ENCODE measurements around the gene RB1. TPM values are rescaled to one million over a fixed set of nuclear protein-coding genes. Genes with fewer than 3 reads are reported as not detected.

RB1 gene
- 18.1 and 21.3 TPM in 2 replicates for total RNA-seq (2014; rRNA removed; shearing (Covaris generic))

DNA sequence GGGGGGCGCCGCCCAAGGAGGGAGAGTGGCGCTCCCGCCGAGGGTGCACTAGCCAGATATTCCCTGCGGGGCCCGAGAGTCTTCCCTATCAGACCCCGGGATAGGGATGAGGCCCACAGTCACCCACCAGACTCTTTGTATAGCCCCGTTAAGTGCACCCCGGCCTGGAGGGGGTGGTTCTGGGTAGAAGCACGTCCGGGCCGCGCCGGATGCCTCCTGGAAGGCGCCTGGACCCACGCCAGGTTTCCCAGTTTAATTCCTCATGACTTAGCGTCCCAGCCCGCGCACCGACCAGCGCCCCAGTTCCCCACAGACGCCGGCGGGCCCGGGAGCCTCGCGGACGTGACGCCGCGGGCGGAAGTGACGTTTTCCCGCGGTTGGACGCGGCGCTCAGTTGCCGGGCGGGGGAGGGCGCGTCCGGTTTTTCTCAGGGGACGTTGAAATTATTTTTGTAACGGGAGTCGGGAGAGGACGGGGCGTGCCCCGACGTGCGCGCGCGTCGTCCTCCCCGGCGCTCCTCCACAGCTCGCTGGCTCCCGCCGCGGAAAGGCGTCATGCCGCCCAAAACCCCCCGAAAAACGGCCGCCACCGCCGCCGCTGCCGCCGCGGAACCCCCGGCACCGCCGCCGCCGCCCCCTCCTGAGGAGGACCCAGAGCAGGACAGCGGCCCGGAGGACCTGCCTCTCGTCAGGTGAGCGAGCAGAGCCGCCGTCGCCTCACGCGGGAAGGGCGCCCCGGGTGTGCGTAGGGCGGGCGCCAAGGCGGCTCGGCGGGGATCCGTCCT lies at the start of gene RB1:
TSS of gene RB1 (plus strand) at position 393 of the 784 bp plus-strand sequence. CDS start at position 555, 162 bp downstream.
- DNase-seq (ENCODE audit: low spot score) = peak; percentile 97

DNA sequence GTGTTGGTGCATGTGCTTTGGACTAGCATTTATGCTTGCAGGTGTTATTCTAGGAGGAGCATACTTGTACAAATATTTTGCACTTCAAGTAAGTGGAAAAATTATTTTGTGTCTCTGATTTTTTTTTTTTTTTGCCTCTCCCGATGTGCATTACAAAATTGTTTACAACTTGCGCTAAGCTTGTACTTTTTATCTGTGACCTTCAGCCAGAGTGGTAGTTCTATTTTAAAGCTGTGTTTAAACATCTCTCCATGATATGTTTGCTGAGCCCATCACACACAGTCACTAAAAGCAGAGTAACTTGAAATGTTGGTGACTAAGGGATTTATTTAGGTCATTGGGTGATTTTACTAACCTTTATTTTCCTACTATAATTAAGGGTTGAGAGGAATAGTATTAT lies 49.7 kb upstream of the RB1 start:
- no peak for DNase-seq (ENCODE audit: low spot score)

- DNase-seq (ENCODE audit: low spot score) = no peak
These were observed 48.5 kb upstream of the RB1 start for GRCh38 chr13:48255090-48255489.

GRCh38 chr13:48255954-48256353 lies 47.6 kb upstream of the RB1 start:
- DNase-seq (ENCODE audit: low spot score) = no peak

- DNase-seq (ENCODE audit: low spot score) = peak; percentile 60
These were observed 45.5 kb upstream of the RB1 start for GRCh38 chr13:48258002-48258401.

- DNase-seq (ENCODE audit: low spot score) = no peak
These were observed 45.1 kb upstream of the RB1 start for GRCh38 chr13:48258430-48258829.

- DNase-seq (ENCODE audit: low spot score) = no peak
These were observed 42.6 kb upstream of the RB1 start for GRCh38 chr13:48260970-48261369.

DNA sequence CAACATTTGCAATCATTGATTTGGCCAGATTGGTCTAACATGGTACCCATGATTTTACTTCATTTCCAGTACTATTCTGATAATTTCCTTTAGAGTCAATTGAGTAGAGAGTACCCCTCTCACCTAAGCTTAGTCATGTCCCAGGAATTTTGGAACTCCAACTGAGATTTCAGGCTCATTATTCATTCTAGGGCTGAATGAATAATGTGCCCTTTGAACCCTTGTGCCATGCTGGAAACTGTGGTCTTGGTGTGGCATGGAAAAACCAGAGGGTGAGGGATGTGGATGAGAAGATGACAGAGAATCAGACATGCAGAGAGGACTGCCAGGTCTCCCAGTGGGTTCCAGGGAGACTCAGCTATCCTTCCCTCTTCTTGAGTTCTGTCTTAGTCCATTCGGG lies 40.4 kb upstream of the RB1 start:
- DNase-seq (ENCODE audit: low spot score) = no peak

DNA sequence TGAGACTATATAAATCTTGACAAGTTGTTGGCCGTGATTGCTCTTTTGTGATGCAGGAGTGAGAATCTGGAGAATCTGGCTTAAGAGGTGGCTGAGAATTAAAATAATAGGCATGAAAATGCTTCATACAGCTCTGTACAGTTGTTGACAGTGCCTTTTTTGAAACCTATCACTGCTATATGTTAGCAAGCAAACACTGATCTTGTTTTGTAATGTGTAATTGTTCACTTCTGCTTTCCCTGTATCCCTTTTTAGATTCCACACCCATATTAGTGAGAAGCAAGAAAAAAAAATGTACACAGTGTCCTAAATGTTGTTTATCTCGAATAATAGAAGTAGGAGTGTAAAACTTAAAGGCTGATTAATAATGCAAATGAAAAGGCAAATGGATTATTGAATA lies 39.5 kb upstream of the RB1 start:
- DNase-seq (ENCODE audit: low spot score) = no peak

- DNase-seq (ENCODE audit: low spot score) = no peak
These were observed 38.2 kb upstream of the RB1 start for GRCh38 chr13:48265217-48265815.

DNA sequence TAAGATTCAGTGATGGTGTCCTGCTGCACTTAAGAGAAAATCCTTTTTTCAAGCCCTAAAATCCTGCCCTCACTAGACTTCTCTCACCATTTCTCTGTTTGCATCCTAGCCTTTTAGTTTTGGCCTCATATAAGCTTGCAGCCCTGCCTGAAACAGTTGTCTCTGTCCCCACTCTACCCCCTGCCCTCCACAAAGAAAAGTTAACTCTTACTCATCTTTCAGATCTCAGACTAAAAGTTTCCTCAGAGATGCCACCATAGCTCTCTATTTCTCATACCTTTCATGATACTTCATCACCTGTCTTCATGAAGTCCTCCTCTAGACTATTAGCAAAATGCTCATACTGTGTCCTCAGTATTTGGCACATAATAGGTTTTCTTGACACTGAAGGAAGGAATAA lies 37.4 kb upstream of the RB1 start:
- no peak for DNase-seq (ENCODE audit: low spot score)

DNA sequence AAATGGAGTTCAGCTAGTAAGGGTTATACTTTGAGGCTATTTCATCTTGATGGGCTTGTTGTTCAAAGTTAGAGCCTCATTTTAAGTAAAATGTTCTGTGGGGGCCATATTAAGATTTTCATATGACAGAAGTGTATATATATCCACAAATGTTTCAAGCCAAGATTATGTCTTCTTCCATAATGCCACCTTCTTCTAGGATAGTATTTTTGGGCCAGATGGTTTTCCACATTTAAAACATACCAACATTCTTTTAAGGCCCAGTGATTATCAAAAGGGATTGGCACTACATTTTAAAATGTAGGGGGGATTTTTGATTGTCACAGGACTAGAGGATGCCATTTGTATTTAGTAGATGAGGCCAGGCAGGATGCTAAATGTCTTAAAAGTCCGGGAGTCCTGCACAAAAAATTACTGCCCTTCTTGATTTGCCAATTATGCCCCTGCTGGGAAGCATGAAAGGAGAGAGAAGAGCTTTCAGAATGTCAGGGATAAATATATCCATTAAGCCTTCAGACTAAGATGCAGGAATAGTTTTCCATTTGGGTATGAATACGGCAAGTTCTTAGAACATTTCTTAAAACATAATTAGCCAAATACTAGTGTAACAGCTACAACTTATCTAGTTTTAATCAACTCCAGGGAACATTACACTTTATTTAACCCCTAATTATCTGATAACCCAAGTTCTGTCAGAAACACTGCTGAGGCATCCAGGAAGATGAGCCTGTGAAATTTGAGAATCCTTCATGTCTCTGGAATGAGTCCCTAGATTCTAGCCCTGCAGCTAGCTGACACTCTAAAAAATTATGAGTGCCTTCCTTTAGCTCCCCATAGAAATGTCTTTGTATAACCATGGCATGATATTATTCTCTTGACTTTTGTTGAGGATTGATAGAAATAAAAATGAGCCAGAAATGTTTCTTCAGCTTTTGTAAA lies 36.6 kb upstream of the RB1 start:
- DNase-seq (ENCODE audit: low spot score) = no peak

DNA sequence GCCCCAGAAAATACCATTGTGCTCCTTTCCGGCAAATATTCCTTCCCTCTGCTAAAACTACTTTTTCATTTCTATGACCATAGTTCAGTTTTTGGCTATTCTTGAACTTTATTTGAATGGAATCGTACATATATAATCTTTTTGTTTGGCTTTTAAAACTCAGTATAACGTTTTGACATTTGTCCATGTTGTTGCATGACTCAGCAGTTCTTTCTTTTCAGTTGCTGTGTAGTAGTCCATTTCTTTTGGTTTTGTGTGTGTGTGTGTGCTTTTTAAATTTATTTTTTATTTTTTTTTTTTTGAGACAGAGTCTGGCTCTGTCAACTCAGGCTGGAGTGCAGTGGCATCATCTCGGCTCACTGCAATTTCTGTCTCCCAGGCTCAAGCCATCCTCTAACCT lies 35.5 kb upstream of the RB1 start:
- DNase-seq (ENCODE audit: low spot score) = no peak

DNA sequence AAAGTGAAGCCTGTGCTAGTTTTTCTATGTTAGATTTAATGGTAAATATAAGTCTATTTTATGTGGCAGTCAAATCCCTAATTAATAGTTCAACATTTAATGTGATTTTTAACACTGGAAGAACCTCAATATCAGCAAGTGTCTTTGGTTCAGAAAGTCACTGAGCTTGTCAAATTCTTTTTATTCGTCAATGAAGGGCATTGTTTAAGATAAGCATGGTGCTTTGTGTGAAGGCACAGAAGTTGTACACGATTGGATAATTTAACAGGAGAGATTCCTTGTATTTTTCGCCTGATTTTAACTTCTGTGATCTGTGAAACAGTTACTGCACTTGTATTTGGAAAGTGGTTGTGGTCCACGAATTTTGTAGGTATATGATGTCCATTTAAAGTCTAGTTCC lies 30.2 kb upstream of the RB1 start:
- DNase-seq (ENCODE audit: low spot score) = no peak

DNA sequence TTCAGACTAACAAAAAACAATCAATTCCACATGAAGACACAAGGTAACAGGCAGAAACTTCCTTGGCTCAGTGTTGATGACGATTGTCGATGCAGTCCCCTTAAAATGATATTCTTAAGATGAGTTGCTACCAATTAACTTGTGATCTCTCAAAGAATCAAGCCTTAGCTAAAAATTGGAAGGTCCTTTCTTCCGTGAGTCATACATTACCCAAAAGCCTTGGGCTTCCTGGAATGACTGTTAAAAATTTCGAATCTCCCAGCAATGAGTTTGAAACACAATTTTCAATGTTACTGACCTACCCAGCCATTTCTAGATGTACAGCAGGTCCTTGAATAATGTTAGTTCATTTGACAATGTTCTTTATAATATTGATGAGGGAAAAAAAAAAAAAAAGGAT lies 28.0 kb upstream of the RB1 start:
- no peak for DNase-seq (ENCODE audit: low spot score)

- no peak for DNase-seq (ENCODE audit: low spot score)
These were observed 24.7 kb upstream of the RB1 start for GRCh38 chr13:48278806-48279205.

DNA sequence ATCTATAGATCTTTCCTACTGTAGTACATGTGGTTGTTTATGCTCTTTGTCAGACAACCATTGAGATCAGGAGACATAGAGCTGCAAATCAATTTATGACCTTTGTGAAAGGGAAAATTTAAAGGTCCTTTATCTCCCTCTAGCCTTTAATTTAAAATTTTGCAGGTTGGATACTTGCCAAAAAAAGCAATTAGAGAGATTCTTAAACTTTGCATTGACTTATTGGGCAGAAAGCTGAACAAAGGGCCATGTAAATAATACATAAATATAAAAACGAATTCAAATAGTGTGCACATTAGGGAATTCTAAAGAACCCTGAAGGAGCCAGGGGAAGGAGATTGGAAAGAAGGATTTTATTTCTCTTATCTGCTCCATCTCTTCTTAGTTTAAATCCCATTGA lies 22.0 kb upstream of the RB1 start:
- DNase-seq (ENCODE audit: low spot score) = no peak

DNA sequence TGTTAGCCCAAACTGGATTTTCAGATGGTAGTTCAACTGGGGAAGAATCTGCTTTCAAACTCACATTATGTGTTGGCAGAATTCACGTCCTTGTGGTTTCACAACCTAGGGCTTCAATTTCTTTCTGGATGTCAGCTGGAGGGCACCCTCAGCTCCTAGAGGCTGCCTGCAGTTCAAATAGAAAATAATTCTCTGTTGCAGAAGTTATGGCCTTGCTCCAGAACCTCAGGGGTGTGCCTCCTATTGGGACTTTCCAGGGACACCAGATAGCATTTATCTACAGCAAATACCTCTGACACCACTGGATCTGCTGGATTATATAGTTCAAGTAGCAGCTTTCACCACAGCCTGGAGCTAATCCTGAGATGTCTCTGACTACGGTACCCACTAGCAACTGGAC lies 11.8 kb upstream of the RB1 start:
- no peak for DNase-seq (ENCODE audit: low spot score)

DNA sequence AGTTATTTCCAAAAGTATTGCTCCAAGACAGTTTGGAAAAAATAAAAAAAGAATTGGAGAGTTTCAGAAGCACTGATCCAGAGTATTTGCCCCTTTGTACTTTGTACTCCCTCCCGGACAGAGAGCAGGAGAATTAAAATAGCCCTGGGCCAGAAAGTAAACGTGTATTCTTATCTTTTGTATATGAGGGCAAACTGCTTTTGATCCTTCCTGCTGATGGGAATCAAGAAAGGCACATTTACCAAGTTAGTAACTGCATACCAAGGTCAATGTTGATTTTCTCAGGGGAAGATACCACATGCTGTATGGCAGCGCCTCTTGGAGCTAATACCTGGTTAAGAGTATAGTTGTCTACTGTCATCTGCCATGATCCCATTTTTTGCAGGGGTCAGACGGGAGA lies 10.9 kb upstream of the RB1 start:
- DNase-seq (ENCODE audit: low spot score) = no peak

- peak; percentile 26 for DNase-seq (ENCODE audit: low spot score)
These were observed 8.9 kb upstream of the RB1 start for GRCh38 chr13:48294653-48295052.

GRCh38 chr13:48295271-48295670 lies 8.3 kb upstream of the RB1 start:
- no peak for DNase-seq (ENCODE audit: low spot score)

GRCh38 chr13:48296528-48296927 lies 7.0 kb upstream of the RB1 start:
- DNase-seq (ENCODE audit: low spot score) = no peak

All from HT-29 (cell line).